ENCODE measurements around the gene PCYOX1L.
"Not testable (repeated sequence)": the region's sequence is repeated elsewhere in the genome, so short reads cannot be mapped to it uniquely, and the experiment has no call there.

Gene PCYOX1L

GRCh38 chr5:149383399-149383798, 25.6 kb downstream of the PCYOX1L start:
- no peak for DNase-seq (ENCODE audit: low read depth in 2 of 3, low spot score in 1 of 3)

- DNase-seq (ENCODE audit: low read depth in 2 of 3, low spot score in 1 of 3) = no peak
Observed at GRCh38 chr5:149386166-149386565, 28.3 kb downstream of the PCYOX1L start.

DNA sequence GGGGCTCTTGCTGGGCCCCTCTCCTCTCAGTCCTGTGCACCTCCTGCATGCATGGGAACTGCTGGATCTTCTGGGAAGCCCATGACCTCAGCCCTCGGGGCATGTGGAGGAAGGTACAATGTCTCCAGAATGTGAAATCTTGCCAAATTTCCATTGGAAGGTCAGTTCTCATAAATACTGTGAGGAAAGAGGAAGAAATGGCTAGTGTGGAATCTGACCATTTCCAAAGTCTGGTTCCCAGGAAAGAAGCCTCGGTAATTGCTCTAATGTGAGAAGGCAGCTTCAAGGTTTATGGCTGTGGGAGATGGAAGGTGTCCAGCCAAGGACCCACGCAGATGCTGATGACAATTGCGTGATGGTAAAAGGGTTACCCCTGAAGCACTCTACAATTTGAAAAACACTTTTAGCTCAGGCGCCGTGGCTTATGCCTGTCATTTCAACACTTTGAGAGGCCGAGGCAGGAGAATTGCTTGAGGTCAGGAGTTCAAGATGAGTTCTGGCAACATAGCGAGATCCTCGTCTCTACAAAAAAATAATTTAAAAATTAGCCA, 29.3 kb downstream of the PCYOX1L start:
- no peak for DNase-seq (ENCODE audit: low read depth in 2 of 3, low spot score in 1 of 3)

GRCh38 chr5:149387982-149388381, 30.1 kb downstream of the PCYOX1L start:
- DNase-seq (ENCODE audit: low read depth in 2 of 3, low spot score in 1 of 3) = no peak

- DNase-seq (ENCODE audit: low read depth in 2 of 3, low spot score in 1 of 3) = no peak
Observed at GRCh38 chr5:149388498-149389190, 30.8 kb downstream of the PCYOX1L start.

DNA sequence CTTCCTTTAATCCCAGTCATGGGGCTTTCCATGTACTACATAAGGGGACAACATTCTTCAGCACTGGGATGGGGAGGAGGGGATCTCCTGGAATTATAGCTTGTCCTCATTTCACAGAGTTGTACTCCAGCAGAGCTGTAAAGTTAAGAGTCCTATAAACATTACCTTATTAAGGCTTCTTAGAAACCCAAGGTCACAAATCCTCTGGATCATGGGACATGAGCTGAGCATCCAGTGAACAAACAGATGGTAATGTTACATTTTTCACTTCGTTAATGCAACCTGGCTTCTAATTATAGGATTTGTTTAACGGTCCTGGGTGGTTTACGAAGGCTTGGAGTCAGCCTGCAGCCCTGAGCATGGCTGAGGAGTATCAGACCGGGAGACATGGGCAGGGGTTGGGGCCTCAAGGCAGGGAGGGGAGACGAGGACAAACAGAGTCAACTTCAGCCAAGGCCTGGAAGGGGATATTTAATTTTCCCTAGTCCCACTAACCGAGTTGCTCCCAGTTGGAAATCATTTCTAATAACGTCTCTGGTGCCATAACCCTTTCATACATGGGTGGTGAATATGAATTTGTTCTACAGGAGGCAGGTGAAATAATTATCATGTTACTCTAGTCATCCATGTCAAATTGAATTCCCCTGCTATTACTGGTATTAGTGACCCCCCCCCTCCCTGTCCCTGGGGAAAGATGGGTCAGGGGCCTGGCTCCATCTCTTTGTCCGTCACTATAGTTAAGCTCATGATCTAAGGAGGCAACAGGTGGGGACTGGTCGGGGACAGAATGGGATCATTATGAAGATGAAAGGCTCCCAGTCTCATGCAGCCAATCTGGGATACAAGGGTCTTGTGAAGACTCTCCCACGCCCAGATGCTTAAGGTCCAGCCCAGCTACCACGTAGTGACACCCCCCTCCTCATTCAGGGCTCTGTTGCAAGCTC, 32.0 kb downstream of the PCYOX1L start:
- no peak for DNase-seq (ENCODE audit: low read depth in 2 of 3, low spot score in 1 of 3)

GRCh38 chr5:149391076-149391475, 33.2 kb downstream of the PCYOX1L start:
- not testable (repeated sequence) for DNase-seq (ENCODE audit: low read depth in 2 of 3, low spot score in 1 of 3)

GRCh38 chr5:149391524-149391923, 33.7 kb downstream of the PCYOX1L start:
- DNase-seq (ENCODE audit: low read depth in 2 of 3, low spot score in 1 of 3) = no peak

DNA sequence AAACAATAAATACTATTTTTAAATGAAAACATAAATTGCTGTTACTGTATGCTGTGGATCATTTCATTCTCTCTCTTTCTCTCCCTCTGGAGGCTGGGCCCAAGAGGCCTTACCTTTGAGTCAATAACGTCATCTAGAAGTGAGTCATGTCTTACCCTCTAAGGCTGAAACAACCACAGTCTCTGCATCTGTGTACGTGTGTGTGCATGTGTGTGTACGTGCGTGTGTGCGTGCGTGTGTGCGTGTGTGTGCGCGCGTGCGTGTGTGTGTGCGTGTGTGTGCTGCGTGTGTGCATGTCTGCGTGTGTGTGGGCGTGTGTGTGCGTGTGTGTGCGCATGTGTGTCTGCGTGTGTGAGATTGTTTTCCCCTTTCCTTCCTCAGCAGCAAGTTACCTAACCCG, 34.9 kb downstream of the PCYOX1L start:
- DNase-seq (ENCODE audit: low read depth in 2 of 3, low spot score in 1 of 3) = no peak

- DNase-seq (ENCODE audit: low read depth in 2 of 3, low spot score in 1 of 3) = not testable (repeated sequence)
Observed at GRCh38 chr5:149394996-149395395, 37.1 kb downstream of the PCYOX1L start.

DNA sequence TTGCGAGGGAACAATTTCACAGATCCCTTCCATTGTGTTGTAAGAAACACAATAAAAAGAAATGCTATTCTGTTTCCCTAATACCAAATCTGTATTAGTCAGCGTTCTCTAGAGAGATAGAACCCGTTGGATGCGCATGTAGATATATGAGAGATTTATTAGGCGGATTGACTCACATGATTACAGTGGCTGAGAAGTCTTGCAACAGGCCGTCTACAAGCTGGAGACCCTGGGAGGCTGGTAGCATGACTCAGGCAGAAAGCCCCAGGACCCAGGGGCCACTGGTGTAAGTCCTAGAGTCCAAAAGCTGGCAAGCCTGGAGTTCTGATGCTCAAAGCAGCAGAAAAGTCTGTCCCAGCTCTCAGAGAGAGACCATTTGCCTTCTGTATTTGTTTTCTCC, 39.7 kb downstream of the PCYOX1L start:
- DNase-seq (ENCODE audit: low read depth in 2 of 3, low spot score in 1 of 3) = no peak

GRCh38 chr5:149398747-149399266, 41.0 kb downstream of the PCYOX1L start:
- not testable (repeated sequence) for DNase-seq (ENCODE audit: low read depth in 2 of 3, low spot score in 1 of 3)

GRCh38 chr5:149399775-149400174, 41.9 kb downstream of the PCYOX1L start:
- no peak for DNase-seq (ENCODE audit: low read depth in 2 of 3, low spot score in 1 of 3)

DNA sequence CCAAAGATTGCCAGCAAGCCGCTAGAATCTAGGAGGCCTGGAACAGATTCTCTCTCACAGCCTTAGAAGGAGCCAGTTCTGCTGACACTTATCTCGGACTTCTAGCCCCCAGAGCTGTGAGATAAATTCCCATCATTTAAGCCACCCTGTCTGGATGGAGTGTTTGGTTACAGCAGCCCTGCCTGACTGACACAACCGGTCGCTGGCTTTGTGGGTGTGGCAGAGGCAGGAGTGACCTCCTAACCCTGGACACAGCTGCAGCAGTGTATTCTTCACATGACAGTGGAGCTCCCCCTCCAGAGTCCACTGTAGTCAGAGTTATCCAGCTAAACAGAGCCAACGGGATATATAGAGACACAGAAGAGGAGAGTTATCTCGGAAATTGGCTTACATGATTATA, 42.5 kb downstream of the PCYOX1L start:
- DNase-seq (ENCODE audit: low read depth in 2 of 3, low spot score in 1 of 3) = no peak

DNA sequence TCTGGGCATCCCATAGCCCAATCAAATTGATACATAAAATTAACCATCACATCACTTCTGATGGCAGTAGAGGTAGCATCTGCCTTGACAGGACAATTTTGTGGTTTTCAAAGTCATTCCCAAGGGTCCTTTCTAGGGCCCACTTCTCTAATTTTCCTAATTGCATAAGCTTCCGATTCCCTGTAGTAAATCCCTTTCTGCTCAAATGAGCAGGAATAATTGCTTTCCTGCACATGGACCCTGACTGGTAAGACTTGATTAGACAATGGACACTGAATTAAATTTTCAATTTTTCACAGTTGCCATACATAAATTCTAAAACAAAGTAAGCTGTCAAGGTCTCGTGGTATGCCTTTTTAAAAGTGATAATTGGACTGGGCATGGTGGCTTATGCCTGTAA, 43.2 kb downstream of the PCYOX1L start:
- no peak for DNase-seq (ENCODE audit: low read depth in 2 of 3, low spot score in 1 of 3)

DNA sequence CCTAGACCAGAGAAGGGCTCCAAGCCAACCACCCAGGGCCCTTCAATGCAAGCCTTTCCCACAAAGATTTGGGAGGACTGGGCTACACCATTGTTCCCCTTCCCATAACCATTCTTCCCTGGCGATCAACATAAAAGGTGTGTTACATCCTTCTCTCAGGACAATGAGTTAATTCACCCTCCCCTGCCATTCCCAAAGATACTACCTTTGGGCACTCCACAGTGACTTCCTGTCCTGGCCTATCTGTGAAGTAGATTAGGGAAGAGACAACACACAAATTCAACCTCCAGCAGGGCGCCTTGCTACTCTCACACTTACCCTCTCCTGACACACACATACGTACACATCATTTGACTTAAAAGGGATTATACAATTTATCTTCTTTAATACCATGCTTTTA, 44.4 kb downstream of the PCYOX1L start:
- DNase-seq (ENCODE audit: low read depth in 2 of 3, low spot score in 1 of 3) = no peak

- no peak for DNase-seq (ENCODE audit: low read depth in 2 of 3, low spot score in 1 of 3)
Observed at GRCh38 chr5:149403923-149404745, 46.3 kb downstream of the PCYOX1L start.

GRCh38 chr5:149404746-149405549, 47.1 kb downstream of the PCYOX1L start:
- DNase-seq (ENCODE audit: low read depth in 2 of 3, low spot score in 1 of 3) = no peak

DNA sequence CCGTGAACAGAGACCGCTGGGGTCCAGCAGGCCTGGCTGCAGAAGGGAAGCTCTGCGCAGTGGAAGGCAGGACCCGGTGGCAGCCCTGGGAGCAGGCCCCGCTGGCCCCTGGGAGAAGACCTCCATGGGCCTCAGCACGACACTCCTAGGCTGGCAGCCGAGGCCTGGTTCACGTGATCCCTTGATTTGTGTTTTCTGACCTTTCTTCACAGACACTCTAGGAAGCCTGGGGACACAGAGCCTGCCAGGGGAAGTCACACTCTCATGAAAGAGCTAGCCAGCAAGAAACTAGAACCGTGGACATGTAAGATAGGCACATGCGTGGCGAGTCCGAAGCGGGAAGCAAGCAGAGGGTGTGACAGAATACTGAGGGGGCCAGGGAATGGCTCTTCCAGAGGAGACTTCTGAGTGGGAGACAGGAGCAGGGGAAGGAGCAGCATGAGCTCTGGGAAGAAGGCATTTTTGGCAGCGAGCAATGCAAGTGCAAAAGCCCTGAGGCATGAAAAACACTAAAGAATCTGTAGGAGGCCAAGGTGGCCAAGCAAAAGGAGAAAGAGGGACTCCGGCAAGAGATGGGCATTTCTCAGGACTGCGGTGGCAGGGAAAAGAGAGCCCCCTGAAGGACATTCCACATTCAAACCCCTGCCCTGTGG, 47.8 kb downstream of the PCYOX1L start:
- DNase-seq (ENCODE audit: low read depth in 2 of 3, low spot score in 1 of 3) = no peak

Measured in stimulated activated CD4-positive, alpha-beta T cell treated with anti-CD3 and anti-CD28 coated beads, Interleukin-12 subunit alpha, Interleukin-12 subunit beta, amount 100 ng/mL, for 48 hours (primary cell).